Liver (tissue), 9 donors: ENCODE results near the gene RAB37. TPM values are rescaled to one million over a fixed set of nuclear protein-coding genes. Genes with fewer than 3 reads are reported as not detected.

Experiments
- DNase-seq: peaks from one replicate; pipeline ENCODE4 v3.0.0-alpha.2; 2017; ENCODE audit warnings: low spot score
- H3K27ac ChIP-seq, 2 donors: one replicate each; pipeline ENCODE4 v1.7.0; 2013; ENCODE audit warnings: inconsistent platforms in 2 of 2, low read length in 2 of 2, control low read depth in 1 of 2, low read depth in 1 of 2, mild to moderate bottlenecking in 1 of 2
- H3K27me3 ChIP-seq, 4 donors: one replicate each; pipeline versions ENCODE4 v1.6.1 to v1.7.0; 2013; ENCODE audit warnings: low read length in 3 of 4, inconsistent platforms in 1 of 4, mild to moderate bottlenecking in 1 of 4, moderate library complexity in 1 of 4; ENCODE audit not compliant: control insufficient read depth in 4 of 4, insufficient read depth in 4 of 4
- H3K36me3 ChIP-seq, 4 donors: one replicate each; pipeline versions ENCODE4 v1.6.1 to v1.7.0; 2013; ENCODE audit warnings: low read length in 3 of 4, mild to moderate bottlenecking in 3 of 4, low read depth in 1 of 4, moderate library complexity in 1 of 4; ENCODE audit not compliant: control insufficient read depth in 4 of 4, insufficient read depth in 3 of 4
- H3K4me1 ChIP-seq, 4 donors: one replicate each; pipeline versions ENCODE4 v1.6.1 to v1.7.0; 2013; ENCODE audit warnings: low read length in 3 of 4, mild to moderate bottlenecking in 3 of 4, moderate library complexity in 1 of 4; ENCODE audit not compliant: control insufficient read depth in 4 of 4, insufficient read depth in 4 of 4
- H3K4me3 ChIP-seq, 3 donors: one replicate each; pipeline versions ENCODE4 v1.6.1 to v1.7.0; 2013; ENCODE audit warnings: low read length in 3 of 3, control low read depth in 1 of 3, low read depth in 1 of 3, mild to moderate bottlenecking in 1 of 3
- H3K9ac ChIP-seq, 2 donors: one replicate each; pipeline ENCODE4 v1.7.0; 2013; ENCODE audit warnings: low read length in 2 of 2, mild to moderate bottlenecking in 2 of 2, moderate library complexity in 2 of 2, control low read depth in 1 of 2, low read depth in 1 of 2
- H3K9me3 ChIP-seq, 4 donors: one replicate each; pipeline versions ENCODE4 v1.6.1 to v1.7.0; 2013; ENCODE audit warnings: low read length in 3 of 4; ENCODE audit not compliant: control insufficient read depth in 4 of 4
- EGR1 ChIP-seq, 2 donors: IDR thresholded peaks; 2 replicates each; pipeline ENCODE4 v1.6.1; 2016 to 2018; ENCODE audit warnings: antibody characterized with exemption in 2 of 2, low read depth in 2 of 2
- FOXA1 ChIP-seq: IDR thresholded peaks from 2 replicates; pipeline ENCODE4 v1.6.1; 2016; ENCODE audit warnings: antibody characterized with exemption
- FOXA2 ChIP-seq: IDR thresholded peaks from 2 replicates; pipeline ENCODE4 v1.6.1; 2016; ENCODE audit warnings: antibody characterized with exemption
- HNF4A ChIP-seq, 2 donors: conservative IDR thresholded peaks; 2 replicates each; pipeline ENCODE4 v1.6.1; 2016; ENCODE audit warnings: antibody characterized with exemption in 2 of 2, mild to moderate bottlenecking in 2 of 2
- HNF4G ChIP-seq: IDR thresholded peaks from 2 replicates; pipeline ENCODE4 v1.6.1; 2016; ENCODE audit warnings: antibody characterized with exemption
- NR2F2 ChIP-seq: IDR thresholded peaks from 2 replicates; pipeline ENCODE4 v1.6.1; 2016; ENCODE audit warnings: antibody characterized with exemption
- RXRA ChIP-seq, 2 donors: IDR thresholded peaks; 2 replicates each; pipeline ENCODE4 v1.6.1; 2017 to 2018; ENCODE audit warnings: antibody characterized with exemption in 2 of 2, mild to moderate bottlenecking in 1 of 2
- SP1 ChIP-seq: IDR thresholded peaks from 2 replicates; pipeline ENCODE4 v1.6.1; 2018; ENCODE audit warnings: antibody characterized with exemption, mild to moderate bottlenecking
- TAF1 ChIP-seq: conservative IDR thresholded peaks from 2 replicates; pipeline ENCODE4 v1.6.1; 2016; ENCODE audit warnings: antibody characterized with exemption, mild to moderate bottlenecking
- WGBS: extraction: QIAGEN DNeasy Blood & Tissue Kit; methylation state at CpG from one replicate; pipeline ENCODE4 v1.1.7; 2013; 5-methylcytosine and 5-hydroxymethylcytosine counted together
- polyA plus RNA-seq, 2 donors: library from polyadenylated mRNA; stranded (reverse) in 1 of 2; unstranded in 1 of 2; fragments of 200-250 nt in 1 of 2; fragments of >200 nt in 1 of 2; fragmentation: Nextera tagmentation in 1 of 2; extraction: Ambion mirVana in 1 of 2; gene quantifications; one replicate each; pipeline versions ENCODE4 v1.2.1 to v1.2.3, GENCODE V29; 2013 to 2015
- total RNA-seq, 2 donors: library from RNA; depleted of rRNA; stranded (reverse); fragments of >200 nt; gene quantifications; one replicate each; pipeline ENCODE4 v1.2.3, GENCODE V29; 2014
- TF ChIP-seq, protein P1 (sequence below): IDR thresholded peaks from 2 replicates; pipeline ENCODE4 v1.6.1; 2016; ENCODE audit warnings: antibody characterized with exemption, mild to moderate bottlenecking
- TF ChIP-seq, protein P2 (sequence below): IDR thresholded peaks from 2 replicates; pipeline ENCODE4 v1.6.1; 2016; ENCODE audit warnings: antibody characterized with exemption
- TF ChIP-seq, protein P3 (sequence below): IDR thresholded peaks from 2 replicates; pipeline ENCODE4 v1.6.1; 2016; ENCODE audit warnings: antibody characterized with exemption
- TF ChIP-seq, protein P4 (sequence below): IDR thresholded peaks from 2 replicates; pipeline ENCODE4 v1.6.1; 2016; ENCODE audit warnings: antibody characterized with exemption
- TF ChIP-seq, protein P5 (sequence below): fragments of 150-350 bp; IDR thresholded peaks from 2 replicates; pipeline ENCODE4 v1.5.1; 2017; ENCODE audit warnings: improper control_type of control experiment, low read depth, low read length; ENCODE audit not compliant: missing input control
- donor health status: healthy.
- donor health status: healthy.
- donor health status: healthy.
- donor health status: healthy.
- donor health status: healthy.

RAB37 gene
- total and polyA plus RNA-seq, 4 donors: 5.1 to 8.8 (median 5.6) TPM

DNA sequence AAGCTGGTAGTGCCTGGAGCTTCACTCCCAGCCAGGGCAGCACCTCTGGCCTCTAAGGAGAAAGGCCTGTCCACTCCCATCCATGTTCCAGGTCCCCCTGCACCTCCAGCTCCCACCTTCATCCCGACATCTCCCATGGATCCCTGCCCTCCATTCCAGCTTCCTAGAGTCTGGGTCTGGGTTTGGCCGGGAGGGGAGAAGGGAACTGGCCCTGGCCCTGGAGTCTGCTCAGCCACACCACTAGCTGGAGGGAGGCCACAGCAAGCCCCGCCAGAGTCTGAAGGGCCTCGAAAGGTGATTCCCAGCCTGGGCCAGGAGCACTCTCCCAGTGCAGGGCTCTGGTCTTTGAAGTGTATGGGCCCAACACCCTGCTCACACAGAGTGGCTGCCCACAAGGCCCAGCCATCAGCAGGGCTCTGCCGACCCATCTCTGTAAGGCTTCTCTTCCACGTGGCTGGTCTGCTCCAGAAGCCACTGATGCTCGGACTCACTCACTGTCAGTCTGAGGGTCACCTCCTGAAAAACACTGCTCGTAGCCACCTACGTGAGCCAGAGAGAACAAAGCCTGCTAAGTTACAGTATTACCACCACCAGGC is 34.4 kb downstream of the RAB37 start:
- TF ChIP-seq RXRA (IDR thresholded peaks at IDR 0.05) (no peak), EGR1 (IDR thresholded peaks at IDR 0.05; ENCODE audit: low read depth in 2 of 2) (no peak), HNF4A (conservative IDR thresholded peaks at IDR 0.05) (no peak), FOXA1 (no peak), TAF1 (no peak), NR2F2 (no peak), HNF4G (no peak), FOXA2 (no peak)
- TF ChIP-seq, protein P1, sequence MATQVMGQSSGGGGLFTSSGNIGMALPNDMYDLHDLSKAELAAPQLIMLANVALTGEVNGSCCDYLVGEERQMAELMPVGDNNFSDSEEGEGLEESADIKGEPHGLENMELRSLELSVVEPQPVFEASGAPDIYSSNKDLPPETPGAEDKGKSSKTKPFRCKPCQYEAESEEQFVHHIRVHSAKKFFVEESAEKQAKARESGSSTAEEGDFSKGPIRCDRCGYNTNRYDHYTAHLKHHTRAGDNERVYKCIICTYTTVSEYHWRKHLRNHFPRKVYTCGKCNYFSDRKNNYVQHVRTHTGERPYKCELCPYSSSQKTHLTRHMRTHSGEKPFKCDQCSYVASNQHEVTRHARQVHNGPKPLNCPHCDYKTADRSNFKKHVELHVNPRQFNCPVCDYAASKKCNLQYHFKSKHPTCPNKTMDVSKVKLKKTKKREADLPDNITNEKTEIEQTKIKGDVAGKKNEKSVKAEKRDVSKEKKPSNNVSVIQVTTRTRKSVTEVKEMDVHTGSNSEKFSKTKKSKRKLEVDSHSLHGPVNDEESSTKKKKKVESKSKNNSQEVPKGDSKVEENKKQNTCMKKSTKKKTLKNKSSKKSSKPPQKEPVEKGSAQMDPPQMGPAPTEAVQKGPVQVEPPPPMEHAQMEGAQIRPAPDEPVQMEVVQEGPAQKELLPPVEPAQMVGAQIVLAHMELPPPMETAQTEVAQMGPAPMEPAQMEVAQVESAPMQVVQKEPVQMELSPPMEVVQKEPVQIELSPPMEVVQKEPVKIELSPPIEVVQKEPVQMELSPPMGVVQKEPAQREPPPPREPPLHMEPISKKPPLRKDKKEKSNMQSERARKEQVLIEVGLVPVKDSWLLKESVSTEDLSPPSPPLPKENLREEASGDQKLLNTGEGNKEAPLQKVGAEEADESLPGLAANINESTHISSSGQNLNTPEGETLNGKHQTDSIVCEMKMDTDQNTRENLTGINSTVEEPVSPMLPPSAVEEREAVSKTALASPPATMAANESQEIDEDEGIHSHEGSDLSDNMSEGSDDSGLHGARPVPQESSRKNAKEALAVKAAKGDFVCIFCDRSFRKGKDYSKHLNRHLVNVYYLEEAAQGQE: no peak
- TF ChIP-seq, protein P2, sequence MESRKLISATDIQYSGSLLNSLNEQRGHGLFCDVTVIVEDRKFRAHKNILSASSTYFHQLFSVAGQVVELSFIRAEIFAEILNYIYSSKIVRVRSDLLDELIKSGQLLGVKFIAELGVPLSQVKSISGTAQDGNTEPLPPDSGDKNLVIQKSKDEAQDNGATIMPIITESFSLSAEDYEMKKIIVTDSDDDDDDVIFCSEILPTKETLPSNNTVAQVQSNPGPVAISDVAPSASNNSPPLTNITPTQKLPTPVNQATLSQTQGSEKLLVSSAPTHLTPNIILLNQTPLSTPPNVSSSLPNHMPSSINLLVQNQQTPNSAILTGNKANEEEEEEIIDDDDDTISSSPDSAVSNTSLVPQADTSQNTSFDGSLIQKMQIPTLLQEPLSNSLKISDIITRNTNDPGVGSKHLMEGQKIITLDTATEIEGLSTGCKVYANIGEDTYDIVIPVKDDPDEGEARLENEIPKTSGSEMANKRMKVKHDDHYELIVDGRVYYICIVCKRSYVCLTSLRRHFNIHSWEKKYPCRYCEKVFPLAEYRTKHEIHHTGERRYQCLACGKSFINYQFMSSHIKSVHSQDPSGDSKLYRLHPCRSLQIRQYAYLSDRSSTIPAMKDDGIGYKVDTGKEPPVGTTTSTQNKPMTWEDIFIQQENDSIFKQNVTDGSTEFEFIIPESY: no peak
- TF ChIP-seq, protein P3, sequence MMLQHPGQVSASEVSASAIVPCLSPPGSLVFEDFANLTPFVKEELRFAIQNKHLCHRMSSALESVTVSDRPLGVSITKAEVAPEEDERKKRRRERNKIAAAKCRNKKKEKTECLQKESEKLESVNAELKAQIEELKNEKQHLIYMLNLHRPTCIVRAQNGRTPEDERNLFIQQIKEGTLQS: no peak
- TF ChIP-seq, protein P4, sequence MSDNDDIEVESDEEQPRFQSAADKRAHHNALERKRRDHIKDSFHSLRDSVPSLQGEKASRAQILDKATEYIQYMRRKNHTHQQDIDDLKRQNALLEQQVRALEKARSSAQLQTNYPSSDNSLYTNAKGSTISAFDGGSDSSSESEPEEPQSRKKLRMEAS: no peak
- Histone ChIP-seq H3K4me3 (no peak overlapping the region), H3K9ac (no peak overlapping the region), H3K27ac (peak overlapping the region in 1 of 2 donors; percentile 2), H3K9me3 (no peaks in the 10 kb centered on the region), H3K4me1 (peaks cover 19 to 80% (median 58%) of the 10 kb centered on the region in 4 donors), H3K36me3 (peaks cover 9 to 26% (median 17%) of the 10 kb centered on the region in 4 donors), H3K27me3 (no peaks in the 10 kb centered on the region)
- WGBS: 85% methylated on average over 9 of the region's 9 CpGs
- DNase-seq: no peak

DNA sequence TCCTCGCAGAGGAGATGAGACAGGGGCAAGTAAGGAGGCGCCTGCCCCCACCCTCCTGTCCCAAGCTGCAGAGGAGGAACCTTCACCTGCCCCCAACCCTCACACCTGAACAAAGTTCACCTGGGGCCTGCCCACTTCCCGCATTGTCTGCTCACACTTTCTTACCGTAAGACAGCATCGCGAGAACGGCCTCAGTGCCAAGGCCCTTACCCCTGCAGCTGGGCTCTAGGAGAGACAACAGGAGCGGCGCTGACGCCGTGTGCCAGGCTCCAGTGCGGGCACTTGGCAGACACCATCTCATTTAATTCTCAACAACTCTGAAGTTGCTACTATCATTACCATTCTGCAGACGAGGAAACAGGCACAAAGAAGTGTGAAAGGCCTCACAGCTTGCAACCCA is 35.0 kb downstream of the RAB37 start:
- TF ChIP-seq SP1: no peak
- TF ChIP-seq HNF4A (conservative IDR thresholded peaks at IDR 0.05): no peak
- TF ChIP-seq, protein P5, sequence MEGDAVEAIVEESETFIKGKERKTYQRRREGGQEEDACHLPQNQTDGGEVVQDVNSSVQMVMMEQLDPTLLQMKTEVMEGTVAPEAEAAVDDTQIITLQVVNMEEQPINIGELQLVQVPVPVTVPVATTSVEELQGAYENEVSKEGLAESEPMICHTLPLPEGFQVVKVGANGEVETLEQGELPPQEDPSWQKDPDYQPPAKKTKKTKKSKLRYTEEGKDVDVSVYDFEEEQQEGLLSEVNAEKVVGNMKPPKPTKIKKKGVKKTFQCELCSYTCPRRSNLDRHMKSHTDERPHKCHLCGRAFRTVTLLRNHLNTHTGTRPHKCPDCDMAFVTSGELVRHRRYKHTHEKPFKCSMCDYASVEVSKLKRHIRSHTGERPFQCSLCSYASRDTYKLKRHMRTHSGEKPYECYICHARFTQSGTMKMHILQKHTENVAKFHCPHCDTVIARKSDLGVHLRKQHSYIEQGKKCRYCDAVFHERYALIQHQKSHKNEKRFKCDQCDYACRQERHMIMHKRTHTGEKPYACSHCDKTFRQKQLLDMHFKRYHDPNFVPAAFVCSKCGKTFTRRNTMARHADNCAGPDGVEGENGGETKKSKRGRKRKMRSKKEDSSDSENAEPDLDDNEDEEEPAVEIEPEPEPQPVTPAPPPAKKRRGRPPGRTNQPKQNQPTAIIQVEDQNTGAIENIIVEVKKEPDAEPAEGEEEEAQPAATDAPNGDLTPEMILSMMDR: no peak
- no peaks in the 10 kb centered on the region for H3K9me3 ChIP-seq
- H3K4me1 ChIP-seq: peaks cover 16 to 80% (median 58%) of the 10 kb centered on the region in 4 donors
- no peaks in the 10 kb centered on the region for H3K27me3 ChIP-seq
- H3K4me3 ChIP-seq: no peak overlapping the region
- H3K36me3 ChIP-seq: peaks cover 9 to 26% (median 17%) of the 10 kb centered on the region in 4 donors
- no peak for DNase-seq
- H3K9ac ChIP-seq: no peak overlapping the region
- peak overlapping the region in 1 of 2 donors; percentile 6 for H3K27ac ChIP-seq
- 68% methylated on average over 13 of the region's 13 CpGs for WGBS
